ENCODE measurements around the gene LAMTOR2. TPM values are rescaled to one million over a fixed set of nuclear protein-coding genes. Genes with fewer than 3 reads are reported as not detected.
A peak's percentile ranks its signal among the peaks of the same experiment; 100 is the strongest.

The LAMTOR2 gene
- total and polyA plus RNA-seq, 9 of the 15 experiments (the other 6 are each of a cell fraction or from before 2014, with no cell fraction given) = 39.0 to 161 (median 74.6) TPM

- H3K27ac ChIP-seq (ENCODE audit: extremely low read depth, low read depth, low read length) = no peak overlapping the region
- H3K9me1 ChIP-seq (ENCODE audit: control insufficient read depth, insufficient read depth, low read length) = peaks cover 7% of the 10 kb centered on the region
- no peaks in the 10 kb centered on the region for H3K27me3 ChIP-seq (ENCODE audit: control insufficient read depth in 2 of 2, insufficient read depth in 2 of 2, low read length in 2 of 2)
- no peak overlapping the region for H2AFZ ChIP-seq (ENCODE audit: low read depth, low read length)
- H3K9ac ChIP-seq (ENCODE audit: insufficient read depth in 1 of 2, low read depth in 2 of 2, low read length in 2 of 2) = no peak overlapping the region
- in situ Hi-C loops (cut with MboI) = no loop called here
- peaks cover 17 to 37% of the 10 kb centered on the region in 2 experiments for H3K4me1 ChIP-seq (replicated peaks in 1 of 2; ENCODE audit: control insufficient read depth in 2 of 2, insufficient read depth in 2 of 2, low read length in 2 of 2)
- peaks cover 4% of the 10 kb centered on the region; the same call in 1 of the 3 replicates for H3K79me2 ChIP-seq (ENCODE audit: control insufficient read depth, insufficient read depth, low read length)
- TF ChIP-seq RBM25 (IDR thresholded peaks at IDR 0.05; ENCODE audit: low read depth, low read length, severe bottlenecking) (peak; percentile 19), ZNF431 (CRISPR knock-in tag; IDR thresholded peaks at IDR 0.05) (no peak)
- FAIRE-seq (no peak), DNase-seq (ENCODE audit: extremely low read depth in 1 of 4, low spot score in 3 of 4) (no peak), ATAC-seq (no peak)
- no peak overlapping the region for H3K4me2 ChIP-seq (ENCODE audit: insufficient read depth, low read length)
- CTCF ChIA-PET (ENCODE audit: low intra/inter-chr PET ratio) = interaction anchor here (1.0 kb wide), 1 partner anchor 30 kb away, joined by 6 read pairs; no protein-coding TSS in a partner anchor
- no peak overlapping the region for H3K4me3 ChIP-seq
- intact Hi-C loops (cut with micrococcal nuclease) = no loop called here
- no TSS peak for BruUV-seq (replicated peaks)
- H4K20me1 ChIP-seq (replicated peaks; ENCODE audit: control insufficient read depth, insufficient read depth, low read length) = no peaks in the 10 kb centered on the region
- H3K36me3 ChIP-seq (ENCODE audit: control insufficient read depth, insufficient read depth, low read length) = no peaks in the 10 kb centered on the region
- POLR2A ChIA-PET = interaction anchor here (0.6 to 12.5 kb wide), 6 partner anchors 12 to 168 kb away, joined by 3 to 164 read pairs (median 10); partner anchors contain the start of gene LMNA
- H3K9me3 ChIP-seq (replicated peaks; ENCODE audit: control insufficient read depth, insufficient read depth, low read depth, low read length) = no peaks in the 10 kb centered on the region
- 31% methylated on average over 4 of the region's 4 CpGs for WGBS (ENCODE audit: insufficient coverage, low coverage, missing lambda C conversion rate)
Measured at GRCh38 chr1:156100205-156100995, 45.8 kb downstream of the LAMTOR2 start.

- intact Hi-C loops (cut with micrococcal nuclease) = no loop called here
- WGBS (ENCODE audit: insufficient coverage, low coverage, missing lambda C conversion rate) = 63% methylated on average over 3 of the region's 6 CpGs
- Histone ChIP-seq H3K9me3 (replicated peaks; ENCODE audit: control insufficient read depth, insufficient read depth, low read depth, low read length) (no peaks in the 10 kb centered on the region), H3K4me3 (no peak overlapping the region), H3K4me2 (ENCODE audit: insufficient read depth, low read length) (no peak overlapping the region), H3K9me1 (ENCODE audit: control insufficient read depth, insufficient read depth, low read length) (peaks cover 7% of the 10 kb centered on the region), H3K36me3 (ENCODE audit: control insufficient read depth, insufficient read depth, low read length) (no peaks in the 10 kb centered on the region), H4K20me1 (replicated peaks; ENCODE audit: control insufficient read depth, insufficient read depth, low read length) (no peaks in the 10 kb centered on the region), H3K27ac (ENCODE audit: extremely low read depth, low read depth, low read length) (no peak overlapping the region), H3K4me1 (replicated peaks in 1 of 2; ENCODE audit: control insufficient read depth in 2 of 2, insufficient read depth in 2 of 2, low read length in 2 of 2) (peaks cover 27 to 49% of the 10 kb centered on the region in 2 experiments), H2AFZ (ENCODE audit: low read depth, low read length) (no peak overlapping the region), H3K27me3 (ENCODE audit: control insufficient read depth in 2 of 2, insufficient read depth in 2 of 2, low read length in 2 of 2) (no peaks in the 10 kb centered on the region), H3K79me2 (ENCODE audit: control insufficient read depth, insufficient read depth, low read length) (peaks cover 4% of the 10 kb centered on the region; the same call in 1 of the 3 replicates), H3K9ac (ENCODE audit: insufficient read depth in 1 of 2, low read depth in 2 of 2, low read length in 2 of 2) (no peak overlapping the region)
- ChIA-PET CTCF (ENCODE audit: low intra/inter-chr PET ratio) (no interaction called here), POLR2A (interaction anchor here (0.7 to 12.5 kb wide), 3 partner anchors 10 to 28 kb away, joined by 3 to 164 read pairs (median 3); partner anchors contain the start of gene LMNA)
- TF ChIP-seq NFIC (IDR thresholded peaks at IDR 0.05) (peak; percentile 95), NFIX (CRISPR knock-in tag; IDR thresholded peaks at IDR 0.05; ENCODE audit: low read depth) (peak; percentile 45), ETV1 (tag; conservative IDR thresholded peaks at IDR 0.05; ENCODE audit: low read depth) (no peak)
- no TSS peak for BruUV-seq (replicated peaks)
- no peak for FAIRE-seq
- in situ Hi-C loops (cut with MboI) = no loop called here
- DNase-seq (ENCODE audit: extremely low read depth in 1 of 4, low spot score in 3 of 4) = no peak
- no peak for ATAC-seq
Measured at GRCh38 chr1:156101880-156102279, 47.3 kb downstream of the LAMTOR2 start.
